ENCODE measurements around the gene MAGEF1. TPM values are rescaled to one million over a fixed set of nuclear protein-coding genes. Genes with fewer than 3 reads are reported as not detected.

MAGEF1 gene
- total and polyA plus RNA-seq, 10 of the 15 experiments (the other 5 are each of a cell fraction or from before 2014, with no cell fraction given): 2.3 to 62.2 (median 27.1) TPM

- TF ChIP-seq ATF7 (IDR thresholded peaks at IDR 0.05; ENCODE audit: low read depth) (peak; percentile 79), IKZF1 (conservative IDR thresholded peaks at IDR 0.05) (peak; percentile 75), RUNX3 (IDR thresholded peaks at IDR 0.05; ENCODE audit: low read length) (peak; percentile 79), RELB (IDR thresholded peaks at IDR 0.05; ENCODE audit: low read depth) (peak; percentile 75; the same call in 1 of the 2 replicates), NKRF (conservative IDR thresholded peaks at IDR 0.05) (no peak), GABPA (IDR thresholded peaks at IDR 0.05; ENCODE audit: low read depth) (0 out of 2 replicates have a peak, but pooled peaks have one; percentile 19), SMAD1 (IDR thresholded peaks at IDR 0.05; ENCODE audit: low read depth, partially characterized antibody) (no peak), SREBF2 (IDR thresholded peaks at IDR 0.05; ENCODE audit: low read length) (no peak), IRF4 (IDR thresholded peaks at IDR 0.05; ENCODE audit: low read depth, low read length) (peak; percentile 67; the same call in 1 of the 2 replicates), DPF2 (IDR thresholded peaks at IDR 0.05) (peak; percentile 38; the same call in 1 of the 2 replicates), CREM (IDR thresholded peaks at IDR 0.05; ENCODE audit: low read depth) (peak; percentile 68; the same call in 1 of the 2 replicates), SRF (IDR thresholded peaks at IDR 0.05; ENCODE audit: low read depth in 2 of 2, low read length in 2 of 2) (peak in 1 of 2 experiments; percentile 82; a peak in 2 of 4 replicates), ZBTB33 (IDR thresholded peaks at IDR 0.05) (no peak), SIX5 (IDR thresholded peaks at IDR 0.05; ENCODE audit: low read depth, low read length, severe bottlenecking) (no peak), NRF1 (conservative IDR thresholded peaks at IDR 0.05; ENCODE audit: low read depth, low read length) (no peak), MYB (IDR thresholded peaks at IDR 0.05; ENCODE audit: borderline replicate concordance, low read depth, low read length) (no peak), CBFB (IDR thresholded peaks at IDR 0.05; ENCODE audit: low read depth) (no peak; the same call in 1 of the 2 replicates), NFIC (IDR thresholded peaks at IDR 0.05; ENCODE audit: low read depth, low read length) (peak; percentile 80)
- TF ChIP-seq, protein P1, sequence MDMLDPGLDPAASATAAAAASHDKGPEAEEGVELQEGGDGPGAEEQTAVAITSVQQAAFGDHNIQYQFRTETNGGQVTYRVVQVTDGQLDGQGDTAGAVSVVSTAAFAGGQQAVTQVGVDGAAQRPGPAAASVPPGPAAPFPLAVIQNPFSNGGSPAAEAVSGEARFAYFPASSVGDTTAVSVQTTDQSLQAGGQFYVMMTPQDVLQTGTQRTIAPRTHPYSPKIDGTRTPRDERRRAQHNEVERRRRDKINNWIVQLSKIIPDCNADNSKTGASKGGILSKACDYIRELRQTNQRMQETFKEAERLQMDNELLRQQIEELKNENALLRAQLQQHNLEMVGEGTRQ (IDR thresholded peaks at IDR 0.05; ENCODE audit: borderline replicate concordance, low read depth, low read length): no peak
- TF ChIP-seq, protein P2, sequence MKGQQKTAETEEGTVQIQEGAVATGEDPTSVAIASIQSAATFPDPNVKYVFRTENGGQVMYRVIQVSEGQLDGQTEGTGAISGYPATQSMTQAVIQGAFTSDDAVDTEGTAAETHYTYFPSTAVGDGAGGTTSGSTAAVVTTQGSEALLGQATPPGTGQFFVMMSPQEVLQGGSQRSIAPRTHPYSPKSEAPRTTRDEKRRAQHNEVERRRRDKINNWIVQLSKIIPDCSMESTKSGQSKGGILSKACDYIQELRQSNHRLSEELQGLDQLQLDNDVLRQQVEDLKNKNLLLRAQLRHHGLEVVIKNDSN (IDR thresholded peaks at IDR 0.05; ENCODE audit: borderline replicate concordance, extremely low read length, insufficient read depth, low read depth, low read length): no peak
- TF ChIP-seq, protein P3, sequence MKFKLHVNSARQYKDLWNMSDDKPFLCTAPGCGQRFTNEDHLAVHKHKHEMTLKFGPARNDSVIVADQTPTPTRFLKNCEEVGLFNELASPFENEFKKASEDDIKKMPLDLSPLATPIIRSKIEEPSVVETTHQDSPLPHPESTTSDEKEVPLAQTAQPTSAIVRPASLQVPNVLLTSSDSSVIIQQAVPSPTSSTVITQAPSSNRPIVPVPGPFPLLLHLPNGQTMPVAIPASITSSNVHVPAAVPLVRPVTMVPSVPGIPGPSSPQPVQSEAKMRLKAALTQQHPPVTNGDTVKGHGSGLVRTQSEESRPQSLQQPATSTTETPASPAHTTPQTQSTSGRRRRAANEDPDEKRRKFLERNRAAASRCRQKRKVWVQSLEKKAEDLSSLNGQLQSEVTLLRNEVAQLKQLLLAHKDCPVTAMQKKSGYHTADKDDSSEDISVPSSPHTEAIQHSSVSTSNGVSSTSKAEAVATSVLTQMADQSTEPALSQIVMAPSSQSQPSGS (IDR thresholded peaks at IDR 0.05; ENCODE audit: low read length): peak; percentile 87
Observed at GRCh38 chr3:184748219-184749135, 36.6 kb upstream of the MAGEF1 start (continued).

Data from GM12878 (cell line).